H1 (cell line): ENCODE data around the gene ZP2. TPM values are rescaled to one million over a fixed set of nuclear protein-coding genes. Genes with fewer than 3 reads are reported as not detected.

ENCODE experiments used
- CTCF ChIA-PET: fragments of 300-600 bp; sonication (Branson Sonifier 250); formaldehyde crosslinking; loops from one replicate; lab custom pipeline; 2021; ENCODE audit not compliant: partially characterized antibody; lab: Charles Lee
- POLR2A ChIA-PET: fragments of 300-600 bp; sonication (Branson Sonifier 250); formaldehyde crosslinking; loops from one replicate; lab custom pipeline; 2021; ENCODE audit warnings: inconsistent platforms; ENCODE audit not compliant: partially characterized antibody; lab: Charles Lee
- DNase-seq, 2 experiments: peaks; one replicate each; pipeline versions ENCODE4 v3.0.0 to v3.0.0-alpha.2; 2010 to 2022; ENCODE audit warnings: low spot score in 2 of 2, low read depth in 1 of 2, mixed read lengths in 1 of 2
- FAIRE-seq: peaks from 2 replicates; lab custom pipeline; 2011; peaks lifted over from hg19 to GRCh38; lab: Jason Lieb, UNC
- H2AFZ ChIP-seq: 2 replicates; pipeline ENCODE4 v1.8.1; 2012; ENCODE audit warnings: low read length, inconsistent platforms
- H2AK5ac ChIP-seq: 2 replicates; pipeline ENCODE4 v1.6.1; 2013; ENCODE audit warnings: low read depth, low read length
- H2BK120ac ChIP-seq: replicated peaks from 2 replicates; pipeline ENCODE3; 2013; ENCODE audit warnings: low read depth, low read length, inconsistent platforms
- H2BK12ac ChIP-seq: 2 replicates; pipeline ENCODE4 v1.6.1; 2013; ENCODE audit warnings: low read depth, low read length
- H2BK15ac ChIP-seq: 2 replicates; pipeline ENCODE4 v1.6.1; 2013; ENCODE audit warnings: low read length
- H2BK20ac ChIP-seq: 2 replicates; pipeline ENCODE4 v1.6.1; 2013; ENCODE audit warnings: low read length
- H2BK5ac ChIP-seq: 2 replicates; pipeline ENCODE4 v1.6.1; 2013; ENCODE audit warnings: low read depth, low read length
- H3K14ac ChIP-seq: 2 replicates; pipeline ENCODE4 v1.6.1; 2013; ENCODE audit warnings: inconsistent platforms; ENCODE audit not compliant: insufficient read length
- H3K18ac ChIP-seq: 2 replicates; pipeline ENCODE4 v1.6.1; 2013; ENCODE audit warnings: low read length; ENCODE audit errors: extremely low read depth
- H3K23ac ChIP-seq: 2 replicates; pipeline ENCODE4 v1.6.1; 2013; ENCODE audit warnings: inconsistent platforms; ENCODE audit not compliant: insufficient read length
- H3K23me2 ChIP-seq: 2 replicates; pipeline ENCODE4 v1.6.1; 2013; ENCODE audit warnings: low read depth, low read length
- H3K27ac ChIP-seq: 2 replicates; pipeline ENCODE4 v1.6.1; 2011; ENCODE audit warnings: low read depth, low read length, inconsistent platforms
- H3K27me3 ChIP-seq, 4 experiments: replicated peaks in 1 of 4; 1 replicate in 1 of 4; 2 replicates in 3 of 4; pipeline versions ENCODE4 v1.6.1 to v1.8.1; 2011 to 2013; ENCODE audit warnings: low read length in 3 of 4, mild to moderate bottlenecking in 3 of 4, inconsistent platforms in 2 of 4, mixed read lengths in 2 of 4, moderate library complexity in 1 of 4; ENCODE audit not compliant: control insufficient read depth in 3 of 4, insufficient read depth in 3 of 4; ENCODE audit errors: extremely low read depth in 1 of 4
- H3K36me3 ChIP-seq, 4 experiments: 2 replicates each; pipeline versions ENCODE4 v1.6.1 to v1.8.1; 2011 to 2013; ENCODE audit warnings: mild to moderate bottlenecking in 4 of 4, low read length in 3 of 4, moderate library complexity in 2 of 4, control low read depth in 1 of 4, inconsistent platforms in 1 of 4; ENCODE audit not compliant: insufficient read depth in 4 of 4, control insufficient read depth in 2 of 4
- H3K4ac ChIP-seq: replicated peaks from 2 replicates; pipeline ENCODE3; 2013; ENCODE audit warnings: low read length, low read depth, mixed read lengths, inconsistent platforms; ENCODE audit not compliant: insufficient read length
- H3K4me1 ChIP-seq, 4 experiments: replicated peaks in 1 of 4; 1 replicate in 1 of 4; 2 replicates in 3 of 4; pipeline versions ENCODE4 v1.6.1 to v1.8.1; 2011 to 2013; ENCODE audit warnings: low read length in 3 of 4, inconsistent platforms in 2 of 4, mixed read lengths in 1 of 4; ENCODE audit not compliant: insufficient read depth in 4 of 4, control insufficient read depth in 3 of 4
- H3K4me2 ChIP-seq, 2 experiments: 2 replicates each; pipeline versions ENCODE4 v1.6.1 to v1.8.1; 2011 to 2013; ENCODE audit warnings: low read depth in 2 of 2, low read length in 2 of 2, control low read depth in 1 of 2, inconsistent platforms in 1 of 2, mild to moderate bottlenecking in 1 of 2; ENCODE audit not compliant: insufficient read depth in 1 of 2
- H3K4me3 ChIP-seq, 4 experiments: fragments of 200-600, 300-600 bp in 1 of 4; sonication (generic), shearing (Covaris generic), sonication (Bioruptor Twin) in 1 of 4; 2 replicates each; pipeline versions ENCODE4 v1.5.1 to v1.8.1; 2011 to 2016; ENCODE audit warnings: low read length in 4 of 4, low read depth in 3 of 4, control low read depth in 2 of 4, inconsistent platforms in 2 of 4, mild to moderate bottlenecking in 2 of 4, mixed read lengths in 1 of 4, moderate library complexity in 1 of 4; ENCODE audit not compliant: insufficient read depth in 2 of 4; ENCODE audit errors: extremely low read depth in 1 of 4
- H3K56ac ChIP-seq: replicated peaks from 2 replicates; pipeline ENCODE3; 2013; ENCODE audit warnings: low read depth, mild to moderate bottlenecking, mixed read lengths, low read length, inconsistent platforms; ENCODE audit not compliant: insufficient read length
- H3K79me1 ChIP-seq: 2 replicates; pipeline ENCODE4 v1.6.1; 2013; ENCODE audit warnings: low read depth, low read length, control low read depth
- H3K79me2 ChIP-seq, 2 experiments: 2 replicates each; pipeline versions ENCODE4 v1.6.1 to v1.8.1; 2012 to 2013; ENCODE audit warnings: low read length in 2 of 2, mild to moderate bottlenecking in 2 of 2, inconsistent platforms in 1 of 2; ENCODE audit not compliant: insufficient read depth in 2 of 2, control insufficient read depth in 1 of 2
- H3K9ac ChIP-seq, 4 experiments: replicated peaks in 1 of 4; 1 replicate in 1 of 4; 2 replicates in 3 of 4; pipeline versions ENCODE4 v1.6.1 to v1.8.1; 2011 to 2013; ENCODE audit warnings: low read depth in 3 of 4, low read length in 3 of 4, control low read depth in 2 of 4, mild to moderate bottlenecking in 2 of 4, moderate library complexity in 2 of 4, inconsistent platforms in 1 of 4; ENCODE audit errors: extremely low read depth in 1 of 4
- H3K9me3 ChIP-seq, 2 experiments: 2 replicates each; pipeline versions ENCODE4 v1.6.1 to v1.8.1; 2012 to 2013; ENCODE audit warnings: mild to moderate bottlenecking in 2 of 2, moderate library complexity in 2 of 2, control low read depth in 1 of 2, inconsistent platforms in 1 of 2, low read depth in 1 of 2, low read length in 1 of 2, mixed read lengths in 1 of 2; ENCODE audit not compliant: insufficient read depth in 2 of 2
- H4K20me1 ChIP-seq, 2 experiments: replicated peaks in 1 of 2; 2 replicates each; pipeline versions ENCODE3 to v1.8.1; 2011 to 2013; ENCODE audit warnings: inconsistent platforms in 2 of 2, low read length in 2 of 2, mild to moderate bottlenecking in 1 of 2; ENCODE audit not compliant: insufficient read depth in 2 of 2, control insufficient read depth in 1 of 2
- H4K5ac ChIP-seq: 2 replicates; pipeline ENCODE4 v1.6.1; 2013; ENCODE audit warnings: low read length, low read depth, mixed read lengths, inconsistent platforms; ENCODE audit not compliant: insufficient read length
- H4K8ac ChIP-seq: 2 replicates; pipeline ENCODE4 v1.8.0; 2013; ENCODE audit warnings: mild to moderate bottlenecking, moderate library complexity, low read length, inconsistent platforms; ENCODE audit not compliant: insufficient read depth; ENCODE audit errors: extremely low read depth
- H4K91ac ChIP-seq: replicated peaks from 2 replicates; pipeline ENCODE3; 2013; ENCODE audit warnings: low read length, mixed read lengths, inconsistent platforms; ENCODE audit not compliant: insufficient read length
- CHD2 ChIP-seq: IDR thresholded peaks from 2 replicates; pipeline ENCODE4 v1.6.1; 2012; ENCODE audit warnings: low read length, improper control_type of control experiment
- KDM4A ChIP-seq: IDR thresholded peaks from one replicate; pipeline ENCODE4 v1.7.1; 2012; ENCODE audit warnings: low read depth, mild to moderate bottlenecking, moderate library complexity, low read length, inconsistent platforms; ENCODE audit not compliant: severe bottlenecking
- PHF8 ChIP-seq: fragments of 200-600 bp; sonication (generic); conservative IDR thresholded peaks from 2 replicates; pipeline ENCODE4 v1.7.1; 2012; ENCODE audit warnings: low read depth, mild to moderate bottlenecking, inconsistent platforms, low read length, moderate library complexity
- RAD21 ChIP-seq, 2 experiments: IDR thresholded peaks in 1 of 2; conservative IDR thresholded peaks in 1 of 2; 2 replicates each; pipeline ENCODE4 v1.6.1; 2011; ENCODE audit warnings: low read depth in 2 of 2, low read length in 2 of 2, improper control_type of control experiment in 1 of 2, inconsistent platforms in 1 of 2, mild to moderate bottlenecking in 1 of 2, moderate library complexity in 1 of 2
- SP1 ChIP-seq: IDR thresholded peaks from 2 replicates; pipeline ENCODE4 v1.6.1; 2011; ENCODE audit warnings: low read depth, low read length
- SP4 ChIP-seq: IDR thresholded peaks from 2 replicates; pipeline ENCODE4 v1.6.1; 2012; ENCODE audit warnings: low read length, inconsistent platforms
- TAF1 ChIP-seq: IDR thresholded peaks from 2 replicates; pipeline ENCODE4 v1.6.1; 2011; ENCODE audit warnings: mild to moderate bottlenecking, low read depth, low read length
- WGBS, 2 experiments: shearing (Covaris generic) in 1 of 2; methylation state at CpG; one replicate each; pipeline versions ENCODE4 v1.1.6 to v1.1.7; 2013 to 2015; ENCODE audit warnings: low lambda C conversion rate in 2 of 2, mixed read lengths in 2 of 2, inconsistent platforms in 1 of 2, low coverage in 1 of 2, missing lambda C conversion rate in 1 of 2; ENCODE audit not compliant: insufficient replicate concordance in 2 of 2, insufficient coverage in 1 of 2, insufficient read length in 1 of 2; ENCODE audit errors: extremely low coverage in 1 of 2, missing lambda C conversion rate in 1 of 2; 5-methylcytosine and 5-hydroxymethylcytosine counted together
- polyA plus RNA-seq, 7 experiments: library from polyadenylated mRNA; depleted of rRNA in 3 of 7; stranded (reverse) in 5 of 7; unstranded in 2 of 7; fragments of >200 nt in 5 of 7; fragments of 200-250 nt in 2 of 7; gene quantifications; 1 replicate in 5 of 7; 2 replicates in 1 of 7; 4 replicates in 1 of 7; pipeline versions ENCODE4 v1.2.1 to v1.2.3, GENCODE V29; 2011 to 2013; ENCODE audit warnings: missing spikeins in 2 of 7, mixed read lengths in 2 of 7
- total RNA-seq: library from RNA; stranded (reverse); fragmentation: NEBNext Ultra II Directional; extraction: Animal tissue kit (Norgen Biotek cat#: 25700); gene quantifications from 2 replicates; pipeline ENCODE4 v1.2.1, GENCODE V29; 2021

The ZP2 gene
- total and polyA plus RNA-seq, 2 of the 8 experiments (the other 6 are each of a cell fraction or from before 2014, with no cell fraction given), result not detected

GRCh38 chr16:21217121-21217520 lies 5.7 kb upstream of the ZP2 start:
- Histone ChIP-seq H2BK15ac (no peak overlapping the region), H4K5ac (no peak overlapping the region), H3K27ac (no peak overlapping the region), H3K36me3 (no peaks in the 10 kb centered on the region), H2BK120ac (no peak overlapping the region), H3K23me2 (no peaks in the 10 kb centered on the region), H3K79me1 (no peaks in the 10 kb centered on the region), H2BK5ac (no peak overlapping the region), H2BK12ac (no peak overlapping the region), H3K4me1 (peaks cover 0 to 7% (median 5%) of the 10 kb centered on the region in 4 experiments; a peak in 4 of 7 replicates), H2AK5ac (no peak overlapping the region), H4K8ac (no peak overlapping the region), H3K4me2 (no peak overlapping the region), H3K18ac (no peak overlapping the region), H4K91ac (no peak overlapping the region), H2AFZ (no peak overlapping the region), H2BK20ac (no peak overlapping the region), H3K4ac (no peak overlapping the region), H3K14ac (no peak overlapping the region), H3K9me3 (no peaks in the 10 kb centered on the region), H3K27me3 (no peaks in the 10 kb centered on the region), H3K4me3 (no peak overlapping the region), H4K20me1 (no peaks in the 10 kb centered on the region), H3K56ac (no peak overlapping the region), H3K9ac (no peak overlapping the region), H3K79me2 (no peaks in the 10 kb centered on the region), H3K23ac (no peak overlapping the region)
- FAIRE-seq (no peak), DNase-seq (no peak)
- no peak for TF ChIP-seq RAD21 (IDR thresholded peaks at IDR 0.05 in 1 of 2, conservative IDR thresholded peaks at IDR 0.05 in 1 of 2; ENCODE audit: low read depth in 2 of 2, low read length in 2 of 2)
- no peak for TF ChIP-seq SP1
- TF ChIP-seq SP4, result no peak
- TF ChIP-seq CHD2, result no peak
- TF ChIP-seq TAF1, result no peak
- no peak for TF ChIP-seq PHF8
- no peak for TF ChIP-seq KDM4A
- ChIA-PET POLR2A (interaction anchor here (1.0 kb wide), 1 partner anchor 29 kb away, joined by 3 read pairs; no protein-coding TSS in a partner anchor), CTCF (interaction anchor here (0.9 kb wide), 1 partner anchor 29 kb away, joined by 4 read pairs; no protein-coding TSS in a partner anchor)
- WGBS, 2 experiments, result 85% methylated on average over 2 of the region's 2 CpGs; no CpG with 5 or more reads in 1 of the 2 experiments
